GF-D8 (cell line): ENCODE results near the gene NOS2.
"Not testable (repeated sequence)": the region's sequence is repeated elsewhere in the genome, so short reads cannot be mapped to it uniquely, and the experiment has no call there.

Source experiments
- DNase-seq: peaks from one replicate; lab custom pipeline; 2025; lab: John Stamatoyannopoulos, UW

Gene NOS2

GRCh38 chr17:27800522-27800921 lies at the start of gene NOS2:
TSS of gene NOS2 (minus strand) at chr17:27800529. CDS start at chr17:27798809, 1,720 bp downstream.
- no peak for DNase-seq

GRCh38 chr17:27849474-27850185 lies 49.3 kb upstream of the NOS2 start:
- DNase-seq: no peak

- no peak for DNase-seq
These were observed 48.6 kb upstream of the NOS2 start for GRCh38 chr17:27848931-27849330.

- not testable (repeated sequence) for DNase-seq
These were observed 46.5 kb upstream of the NOS2 start for GRCh38 chr17:27846808-27847307.

- no peak for DNase-seq
These were observed 45.8 kb upstream of the NOS2 start for GRCh38 chr17:27846042-27846655.

GRCh38 chr17:27845264-27846041 lies 45.1 kb upstream of the NOS2 start:
- DNase-seq: no peak

- no peak for DNase-seq
These were observed 40.4 kb upstream of the NOS2 start for GRCh38 chr17:27840688-27841087.

GRCh38 chr17:27840406-27840678 lies 40.0 kb upstream of the NOS2 start:
- not testable (repeated sequence) for DNase-seq

- not testable (repeated sequence) for DNase-seq
These were observed 39.5 kb upstream of the NOS2 start for GRCh38 chr17:27839571-27840405.

GRCh38 chr17:27838607-27839006 lies 38.3 kb upstream of the NOS2 start:
- not testable (repeated sequence) for DNase-seq

GRCh38 chr17:27837769-27838168 lies 37.4 kb upstream of the NOS2 start:
- DNase-seq: not testable (repeated sequence)

GRCh38 chr17:27836651-27837050 lies 36.3 kb upstream of the NOS2 start:
- DNase-seq: no peak

GRCh38 chr17:27834571-27834970 lies 34.2 kb upstream of the NOS2 start:
- no peak for DNase-seq

GRCh38 chr17:27832831-27833230 lies 32.5 kb upstream of the NOS2 start:
- no peak for DNase-seq

GRCh38 chr17:27829888-27830287 lies 29.6 kb upstream of the NOS2 start:
- not testable (repeated sequence) for DNase-seq

- DNase-seq: not testable (repeated sequence)
These were observed 28.9 kb upstream of the NOS2 start for GRCh38 chr17:27829143-27829711.

- no peak for DNase-seq
These were observed 25.1 kb upstream of the NOS2 start for GRCh38 chr17:27825459-27825858.

GRCh38 chr17:27824745-27825144 lies 24.4 kb upstream of the NOS2 start:
- no peak for DNase-seq

- DNase-seq: no peak
These were observed 23.9 kb upstream of the NOS2 start for GRCh38 chr17:27824176-27824715.

GRCh38 chr17:27822108-27822507 lies 21.8 kb upstream of the NOS2 start:
- not testable (repeated sequence) for DNase-seq

GRCh38 chr17:27821318-27821717 lies 21.0 kb upstream of the NOS2 start:
- no peak for DNase-seq
